ENCODE results near the gene ZSCAN31. TPM values are rescaled to one million over a fixed set of nuclear protein-coding genes. Genes with fewer than 3 reads are reported as not detected.
"Not testable (repeated sequence)": the region's sequence is repeated elsewhere in the genome, so short reads cannot be mapped to it uniquely, and the experiment has no call there.

The ZSCAN31 gene
- total RNA-seq, 1 experiment from 2014 or later, result 3.5 TPM

DNA sequence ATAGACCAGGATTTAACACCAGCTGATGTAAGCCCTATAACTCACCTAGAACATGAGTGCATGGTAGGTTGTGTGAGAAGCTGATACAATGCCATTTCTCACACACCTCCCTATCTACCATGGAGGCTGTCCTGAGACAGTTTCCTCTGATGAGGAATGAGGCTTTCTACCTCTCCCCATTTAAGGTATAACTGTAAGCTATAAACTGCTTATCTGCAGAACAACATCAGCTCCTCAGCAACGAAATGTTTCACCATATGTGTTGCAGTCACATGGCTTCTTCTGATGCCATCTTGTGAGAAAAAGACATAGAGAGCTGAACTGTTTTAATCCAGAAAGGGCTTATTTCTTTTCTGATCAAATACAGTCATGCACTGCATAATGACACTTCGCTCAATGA, 34.5 kb upstream of the ZSCAN31 start:
- Histone ChIP-seq H3K27me3 (replicated peaks; ENCODE audit: insufficient read depth, low read depth, low read length, poor library complexity) (no peaks in the 10 kb centered on the region), H3K27ac (ENCODE audit: low read depth, low read length, poor library complexity, severe bottlenecking) (no peak overlapping the region), H3K4me1 (ENCODE audit: insufficient read depth, low read length, poor library complexity, severe bottlenecking) (no peaks in the 10 kb centered on the region), H3K4me3 (ENCODE audit: low read depth, low read length, poor library complexity, severe bottlenecking) (no peak overlapping the region), H3K36me3 (ENCODE audit: insufficient read depth, low read length, poor library complexity, severe bottlenecking) (no peaks in the 10 kb centered on the region), H3K9me3 (ENCODE audit: low read depth, low read length, poor library complexity, severe bottlenecking) (no peaks in the 10 kb centered on the region)
- DNase-seq (ENCODE audit: low spot score), result no peak
- ChIA-PET POLR2A (ENCODE audit: low non-redundant PET) (no interaction called here), CTCF (no interaction called here)
- no peak for TF ChIP-seq EZH2 (IDR thresholded peaks at IDR 0.05; ENCODE audit: borderline replicate concordance, low read depth, low read length, poor library complexity, severe bottlenecking)
- TF ChIP-seq, protein P1, sequence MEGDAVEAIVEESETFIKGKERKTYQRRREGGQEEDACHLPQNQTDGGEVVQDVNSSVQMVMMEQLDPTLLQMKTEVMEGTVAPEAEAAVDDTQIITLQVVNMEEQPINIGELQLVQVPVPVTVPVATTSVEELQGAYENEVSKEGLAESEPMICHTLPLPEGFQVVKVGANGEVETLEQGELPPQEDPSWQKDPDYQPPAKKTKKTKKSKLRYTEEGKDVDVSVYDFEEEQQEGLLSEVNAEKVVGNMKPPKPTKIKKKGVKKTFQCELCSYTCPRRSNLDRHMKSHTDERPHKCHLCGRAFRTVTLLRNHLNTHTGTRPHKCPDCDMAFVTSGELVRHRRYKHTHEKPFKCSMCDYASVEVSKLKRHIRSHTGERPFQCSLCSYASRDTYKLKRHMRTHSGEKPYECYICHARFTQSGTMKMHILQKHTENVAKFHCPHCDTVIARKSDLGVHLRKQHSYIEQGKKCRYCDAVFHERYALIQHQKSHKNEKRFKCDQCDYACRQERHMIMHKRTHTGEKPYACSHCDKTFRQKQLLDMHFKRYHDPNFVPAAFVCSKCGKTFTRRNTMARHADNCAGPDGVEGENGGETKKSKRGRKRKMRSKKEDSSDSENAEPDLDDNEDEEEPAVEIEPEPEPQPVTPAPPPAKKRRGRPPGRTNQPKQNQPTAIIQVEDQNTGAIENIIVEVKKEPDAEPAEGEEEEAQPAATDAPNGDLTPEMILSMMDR (conservative IDR thresholded peaks at IDR 0.05; ENCODE audit: low read depth, low read length), result no peak
- intact Hi-C loops (cut with micrococcal nuclease; ENCODE audit: unreplicated experiment), result no loop called here
- BruUV-seq (replicated peaks), result no TSS peak

DNA sequence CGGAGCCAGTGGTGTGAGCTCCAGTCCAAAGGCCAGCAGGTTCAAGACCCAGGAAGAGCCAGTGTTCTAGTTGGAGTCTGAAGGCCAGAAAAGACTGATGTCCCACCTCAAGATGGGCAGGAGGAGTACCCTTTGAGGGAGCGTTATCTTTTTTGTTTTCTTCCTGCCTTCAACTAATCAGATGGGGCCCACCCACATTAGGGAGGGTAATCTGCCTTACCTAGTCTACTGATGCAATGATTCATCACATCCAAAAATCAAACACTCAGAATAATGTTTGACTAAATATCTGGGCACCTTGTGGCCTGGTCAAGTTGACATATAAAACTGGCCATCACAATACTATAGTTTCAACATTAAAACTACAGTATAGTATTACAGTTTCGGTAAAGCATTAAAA, 33.5 kb upstream of the ZSCAN31 start:
- no peaks in the 10 kb centered on the region for H3K27me3 ChIP-seq (replicated peaks; ENCODE audit: insufficient read depth, low read depth, low read length, poor library complexity)
- BruUV-seq (replicated peaks), result no TSS peak
- intact Hi-C loops (cut with micrococcal nuclease; ENCODE audit: unreplicated experiment), result no loop called here
- H3K4me1 ChIP-seq (ENCODE audit: insufficient read depth, low read length, poor library complexity, severe bottlenecking), result no peaks in the 10 kb centered on the region
- POLR2A ChIA-PET (ENCODE audit: low non-redundant PET), result no interaction called here
- TF ChIP-seq EZH2 (IDR thresholded peaks at IDR 0.05; ENCODE audit: borderline replicate concordance, low read depth, low read length, poor library complexity, severe bottlenecking), result no peak
- TF ChIP-seq, protein P1 (conservative IDR thresholded peaks at IDR 0.05; ENCODE audit: low read depth, low read length), result no peak
- no peak overlapping the region for H3K27ac ChIP-seq (ENCODE audit: low read depth, low read length, poor library complexity, severe bottlenecking)
- CTCF ChIA-PET, result no interaction called here
- H3K9me3 ChIP-seq (ENCODE audit: low read depth, low read length, poor library complexity, severe bottlenecking), result no peaks in the 10 kb centered on the region
- DNase-seq (ENCODE audit: low spot score), result no peak
- H3K4me3 ChIP-seq (ENCODE audit: low read depth, low read length, poor library complexity, severe bottlenecking), result no peak overlapping the region
- peaks cover 6% of the 10 kb centered on the region for H3K36me3 ChIP-seq (ENCODE audit: insufficient read depth, low read length, poor library complexity, severe bottlenecking)

DNA sequence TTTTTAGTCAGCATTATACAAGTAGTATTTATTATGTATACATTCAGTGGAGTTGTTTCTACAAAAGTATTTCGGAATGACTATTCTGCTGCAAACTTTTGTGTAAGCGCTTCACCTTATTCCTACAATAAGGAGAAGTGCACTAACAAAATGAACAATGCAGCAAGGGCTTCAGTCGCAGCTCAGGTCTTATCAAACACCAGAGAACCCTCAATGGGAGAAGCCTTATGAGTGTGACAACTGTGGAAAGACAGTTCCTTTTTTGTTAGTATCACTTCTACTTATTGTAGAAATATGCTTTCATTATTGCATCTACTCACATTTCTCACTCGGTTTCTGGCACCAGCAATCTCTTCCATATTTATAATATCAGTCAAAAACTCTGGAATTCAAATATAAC, 32.6 kb upstream of the ZSCAN31 start:
- ChIA-PET CTCF (no interaction called here), POLR2A (ENCODE audit: low non-redundant PET) (no interaction called here)
- H3K27ac ChIP-seq (ENCODE audit: low read depth, low read length, poor library complexity, severe bottlenecking), result no peak overlapping the region
- H3K9me3 ChIP-seq (ENCODE audit: low read depth, low read length, poor library complexity, severe bottlenecking), result no peaks in the 10 kb centered on the region
- intact Hi-C loops (cut with micrococcal nuclease; ENCODE audit: unreplicated experiment), result no loop called here
- no peak for DNase-seq (ENCODE audit: low spot score)
- peaks cover 7% of the 10 kb centered on the region for H3K36me3 ChIP-seq (ENCODE audit: insufficient read depth, low read length, poor library complexity, severe bottlenecking)
- H3K27me3 ChIP-seq (replicated peaks; ENCODE audit: insufficient read depth, low read depth, low read length, poor library complexity), result no peaks in the 10 kb centered on the region
- H3K4me3 ChIP-seq (ENCODE audit: low read depth, low read length, poor library complexity, severe bottlenecking), result no peak overlapping the region
- TF ChIP-seq, protein P1 (conservative IDR thresholded peaks at IDR 0.05; ENCODE audit: low read depth, low read length), result no peak
- TF ChIP-seq EZH2 (IDR thresholded peaks at IDR 0.05; ENCODE audit: borderline replicate concordance, low read depth, low read length, poor library complexity, severe bottlenecking), result no peak
- H3K4me1 ChIP-seq (ENCODE audit: insufficient read depth, low read length, poor library complexity, severe bottlenecking), result no peaks in the 10 kb centered on the region
- BruUV-seq (replicated peaks), result no TSS peak

DNA sequence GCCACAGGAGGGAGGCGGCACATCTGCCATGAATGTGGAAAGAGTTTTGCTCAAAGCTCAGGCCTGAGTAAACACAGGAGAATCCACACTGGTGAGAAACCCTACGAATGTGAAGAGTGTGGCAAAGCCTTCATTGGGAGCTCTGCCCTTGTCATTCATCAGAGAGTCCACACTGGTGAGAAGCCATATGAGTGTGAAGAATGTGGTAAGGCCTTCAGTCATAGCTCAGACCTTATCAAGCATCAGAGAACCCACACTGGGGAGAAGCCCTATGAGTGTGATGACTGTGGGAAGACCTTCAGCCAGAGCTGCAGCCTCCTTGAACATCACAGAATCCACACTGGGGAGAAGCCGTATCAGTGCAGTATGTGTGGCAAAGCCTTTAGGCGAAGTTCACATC, 29.6 kb upstream of the ZSCAN31 start:
- BruUV-seq (replicated peaks); H3K4me1 ChIP-seq (ENCODE audit: insufficient read depth, low read length, poor library complexity, severe bottlenecking); intact Hi-C loops (cut with micrococcal nuclease; ENCODE audit: unreplicated experiment); H3K27ac ChIP-seq (ENCODE audit: low read depth, low read length, poor library complexity, severe bottlenecking); CTCF ChIA-PET; POLR2A ChIA-PET (ENCODE audit: low non-redundant PET); H3K4me3 ChIP-seq (ENCODE audit: low read depth, low read length, poor library complexity, severe bottlenecking); H3K9me3 ChIP-seq (ENCODE audit: low read depth, low read length, poor library complexity, severe bottlenecking); DNase-seq (ENCODE audit: low spot score); H3K27me3 ChIP-seq (replicated peaks; ENCODE audit: insufficient read depth, low read depth, low read length, poor library complexity): not testable (repeated sequence)
- peaks cover 14% of the 10 kb centered on the region for H3K36me3 ChIP-seq (ENCODE audit: insufficient read depth, low read length, poor library complexity, severe bottlenecking)

All from A673 (cell line).